Loucy (cell line): ENCODE data around the gene GRM5.

Source experiments
- H2AFZ ChIP-seq: fragments of 200-600 bp; sonication (generic); 2 replicates; pipeline ENCODE4 v1.6.0; 2016; ENCODE audit warnings: antibody characterized with exemption, mild to moderate bottlenecking, low read length, moderate library complexity
- H3F3A ChIP-seq: fragments of 200-600 bp; 2 replicates; pipeline ENCODE4 v1.6.0; 2016; ENCODE audit warnings: antibody characterized with exemption, low read depth, mild to moderate bottlenecking
- H3K27me3 ChIP-seq: fragments of 200-600 bp; sonication (generic); 2 replicates; pipeline ENCODE4 v1.6.1; 2014; ENCODE audit warnings: low read length, mild to moderate bottlenecking; ENCODE audit not compliant: insufficient read depth, poor library complexity, severe bottlenecking
- H3K36me3 ChIP-seq: fragments of 200-600 bp; sonication (generic); 2 replicates; pipeline ENCODE4 v1.6.1; 2016; ENCODE audit warnings: low read length; ENCODE audit not compliant: insufficient read depth
- H3K4me1 ChIP-seq: fragments of 200-600 bp; sonication (generic); 2 replicates; pipeline ENCODE4 v1.5.1; 2014; ENCODE audit warnings: low read length, mild to moderate bottlenecking; ENCODE audit not compliant: insufficient read depth, poor library complexity, severe bottlenecking
- H3K4me2 ChIP-seq: fragments of 200-600 bp; sonication (generic); 2 replicates; pipeline ENCODE4 v1.6.0; 2014; ENCODE audit warnings: antibody characterized with exemption, low read length, low read depth, mild to moderate bottlenecking; ENCODE audit not compliant: poor library complexity, severe bottlenecking
- H3K4me3 ChIP-seq: fragments of 200-600 bp; sonication (generic); 2 replicates; pipeline ENCODE4 v1.5.1; 2014; ENCODE audit warnings: low read length, mild to moderate bottlenecking, mixed read lengths; ENCODE audit not compliant: poor library complexity, severe bottlenecking
- H3K79me2 ChIP-seq: fragments of 200-600 bp; sonication (generic); 2 replicates; pipeline ENCODE4 v1.6.1; 2014; ENCODE audit warnings: low read length; ENCODE audit not compliant: insufficient read depth
- H3K9ac ChIP-seq: fragments of 200-600 bp; sonication (generic); 2 replicates; pipeline ENCODE4 v1.6.0; 2014; ENCODE audit warnings: mild to moderate bottlenecking, low read depth, low read length, moderate library complexity; ENCODE audit not compliant: poor library complexity, severe bottlenecking
- H3K9me2 ChIP-seq: fragments of 200-600 bp; sonication (generic); replicated peaks from 2 replicates; pipeline ENCODE4 v1.6.1; 2016; ENCODE audit warnings: low read depth, low read length, mixed read lengths
- H3K9me3 ChIP-seq: fragments of 200-600 bp; sonication (generic); 2 replicates; pipeline ENCODE4 v1.6.1; 2014; ENCODE audit warnings: mild to moderate bottlenecking, antibody characterized with exemption, low read length, low read depth; ENCODE audit not compliant: insufficient read depth
- H4K20me1 ChIP-seq: fragments of 200-600 bp; sonication (generic); 2 replicates; pipeline ENCODE4 v1.6.0; 2014; ENCODE audit warnings: antibody characterized with exemption, low read length, mild to moderate bottlenecking; ENCODE audit not compliant: insufficient read depth, poor library complexity, severe bottlenecking
- EZH2phosphoT487 ChIP-seq: fragments of 200-600 bp; IDR thresholded peaks from 2 replicates; pipeline ENCODE4 v1.6.1; 2018; ENCODE audit warnings: antibody characterized with exemption, mild to moderate bottlenecking, moderate library complexity, borderline replicate concordance
- TF ChIP-seq, protein P1 (sequence below): fragments of 200-600 bp; sonication (generic); conservative IDR thresholded peaks from 2 replicates; pipeline ENCODE4 v1.5.1; 2014; ENCODE audit warnings: mild to moderate bottlenecking, antibody characterized with exemption, low read length

GRM5 gene

DNA sequence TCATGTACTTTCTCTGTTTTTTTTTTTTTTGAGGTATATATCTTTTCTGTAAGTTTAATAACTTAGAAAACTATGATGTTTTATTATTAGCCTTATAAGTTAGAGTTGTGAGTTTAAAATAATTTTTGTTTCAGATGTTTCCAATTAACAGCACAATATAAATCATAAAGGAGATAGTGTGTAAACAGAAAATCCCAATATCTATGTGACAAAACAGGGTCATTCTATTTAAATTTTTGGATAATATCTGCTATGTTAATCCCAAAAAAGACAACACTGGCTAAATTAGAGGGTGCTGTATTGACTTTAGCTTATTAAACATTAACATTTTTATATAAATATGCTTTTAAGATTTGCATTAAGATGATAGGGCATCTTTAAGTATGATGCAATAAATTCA lies 410.1 kb downstream of the GRM5 start:
- Histone ChIP-seq H3K4me3 (no peak overlapping the region), H3K36me3 (no peaks in the 10 kb centered on the region), H2AFZ (no peak overlapping the region), H3K9ac (no peak overlapping the region), H3K79me2 (no peaks in the 10 kb centered on the region), H3K9me3 (no peaks in the 10 kb centered on the region), H3K9me2 (no peaks in the 10 kb centered on the region), H4K20me1 (no peaks in the 10 kb centered on the region), H3K4me1 (peaks cover 7% of the 10 kb centered on the region), H3F3A (no peaks in the 10 kb centered on the region), H3K4me2 (no peak overlapping the region), H3K27me3 (no peaks in the 10 kb centered on the region)
- TF ChIP-seq, protein P1, sequence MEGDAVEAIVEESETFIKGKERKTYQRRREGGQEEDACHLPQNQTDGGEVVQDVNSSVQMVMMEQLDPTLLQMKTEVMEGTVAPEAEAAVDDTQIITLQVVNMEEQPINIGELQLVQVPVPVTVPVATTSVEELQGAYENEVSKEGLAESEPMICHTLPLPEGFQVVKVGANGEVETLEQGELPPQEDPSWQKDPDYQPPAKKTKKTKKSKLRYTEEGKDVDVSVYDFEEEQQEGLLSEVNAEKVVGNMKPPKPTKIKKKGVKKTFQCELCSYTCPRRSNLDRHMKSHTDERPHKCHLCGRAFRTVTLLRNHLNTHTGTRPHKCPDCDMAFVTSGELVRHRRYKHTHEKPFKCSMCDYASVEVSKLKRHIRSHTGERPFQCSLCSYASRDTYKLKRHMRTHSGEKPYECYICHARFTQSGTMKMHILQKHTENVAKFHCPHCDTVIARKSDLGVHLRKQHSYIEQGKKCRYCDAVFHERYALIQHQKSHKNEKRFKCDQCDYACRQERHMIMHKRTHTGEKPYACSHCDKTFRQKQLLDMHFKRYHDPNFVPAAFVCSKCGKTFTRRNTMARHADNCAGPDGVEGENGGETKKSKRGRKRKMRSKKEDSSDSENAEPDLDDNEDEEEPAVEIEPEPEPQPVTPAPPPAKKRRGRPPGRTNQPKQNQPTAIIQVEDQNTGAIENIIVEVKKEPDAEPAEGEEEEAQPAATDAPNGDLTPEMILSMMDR: no peak
- TF ChIP-seq EZH2phosphoT487: no peak

DNA sequence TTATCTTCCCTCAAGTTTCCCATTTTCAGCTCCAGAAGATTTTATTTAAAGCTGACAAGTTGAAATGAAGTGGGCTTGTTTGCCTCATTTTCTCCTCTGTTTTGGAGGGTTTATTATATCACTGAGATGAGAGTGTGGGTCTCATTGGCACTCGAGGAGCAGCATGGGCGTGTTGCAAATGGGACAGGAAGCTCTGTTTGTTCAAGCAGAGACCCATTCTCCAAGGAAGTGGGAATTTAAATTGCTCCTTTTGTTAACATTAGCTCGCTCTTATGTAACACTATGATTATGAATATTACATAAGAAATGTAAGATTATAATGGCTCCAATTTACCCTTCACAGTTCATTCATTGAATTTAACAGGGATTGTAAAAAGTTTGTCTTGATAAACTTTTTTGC lies 410.6 kb downstream of the GRM5 start:
- TF ChIP-seq, protein P1: no peak
- TF ChIP-seq EZH2phosphoT487: no peak
- H3K9ac ChIP-seq: no peak overlapping the region
- no peak overlapping the region for H3K4me2 ChIP-seq
- H3K9me3 ChIP-seq: no peaks in the 10 kb centered on the region
- H3K79me2 ChIP-seq: no peaks in the 10 kb centered on the region
- no peaks in the 10 kb centered on the region for H3F3A ChIP-seq
- peaks cover 7% of the 10 kb centered on the region for H3K4me1 ChIP-seq
- H2AFZ ChIP-seq: no peak overlapping the region
- no peaks in the 10 kb centered on the region for H3K9me2 ChIP-seq
- no peak overlapping the region for H3K4me3 ChIP-seq
- H3K36me3 ChIP-seq: no peaks in the 10 kb centered on the region
- no peaks in the 10 kb centered on the region for H4K20me1 ChIP-seq
- no peaks in the 10 kb centered on the region for H3K27me3 ChIP-seq

DNA sequence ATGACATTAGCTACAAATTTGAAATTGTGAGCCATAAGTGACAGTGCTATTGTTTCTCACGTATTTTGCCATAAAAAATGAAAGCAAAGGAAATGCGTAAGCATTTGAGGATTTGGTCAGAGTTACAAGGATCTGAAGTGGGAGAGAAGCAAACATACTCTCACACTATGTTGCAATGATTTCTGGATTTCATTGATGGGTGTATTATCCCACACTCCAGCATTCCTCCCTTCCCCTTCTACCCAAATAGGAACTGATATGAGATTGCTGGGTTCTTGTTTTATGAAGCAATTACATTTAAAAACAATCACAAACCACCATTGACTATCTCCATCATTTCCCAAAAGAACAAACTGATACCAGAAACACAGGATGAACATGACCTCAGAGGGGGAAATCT lies 414.2 kb downstream of the GRM5 start:
- Histone ChIP-seq H3K36me3 (no peaks in the 10 kb centered on the region), H3K9me3 (no peaks in the 10 kb centered on the region), H3K79me2 (no peaks in the 10 kb centered on the region), H3K4me2 (no peak overlapping the region), H3K27me3 (no peaks in the 10 kb centered on the region), H3K9me2 (no peaks in the 10 kb centered on the region; the same call in 1 of the 2 replicates), H3F3A (no peaks in the 10 kb centered on the region), H2AFZ (no peak overlapping the region), H4K20me1 (no peaks in the 10 kb centered on the region), H3K4me3 (no peak overlapping the region), H3K4me1 (no peaks in the 10 kb centered on the region), H3K9ac (no peak overlapping the region)
- TF ChIP-seq, protein P1: no peak
- TF ChIP-seq EZH2phosphoT487: no peak
